Upper lobe of right lung (tissue), 1 donor: ENCODE measurements around the gene MX2. TPM values are rescaled to one million over a fixed set of nuclear protein-coding genes. Genes with fewer than 3 reads are reported as not detected.
"Not testable (repeated sequence)": the region's sequence is repeated elsewhere in the genome, so short reads cannot be mapped to it uniquely, and the experiment has no call there.

Source experiments
- ATAC-seq: fragments of 200-7000 bp; cut with Tn5 transposase; one replicate; pipeline ENCODE4 v1.9.1; 2020; ENCODE audit warnings: mild to moderate bottlenecking, moderate library complexity
- DNase-seq: peaks from one replicate; pipeline ENCODE4 v3.0.0-alpha.2; 2020
- H3K27ac ChIP-seq: fragments of 200-600 bp; one replicate; pipeline ENCODE4 v1.8.0; 2022
- H3K27me3 ChIP-seq: fragments of 200-600 bp; one replicate; pipeline ENCODE4 v1.8.0; 2022; ENCODE audit warnings: mild to moderate bottlenecking
- H3K36me3 ChIP-seq: fragments of 200-600 bp; one replicate; pipeline ENCODE4 v1.8.0; 2022
- H3K4me1 ChIP-seq: fragments of 200-600 bp; one replicate; pipeline ENCODE4 v1.8.0; 2022
- H3K4me3 ChIP-seq: fragments of 200-600 bp; one replicate; pipeline ENCODE4 v1.8.0; 2022; ENCODE audit warnings: mild to moderate bottlenecking
- H3K9me3 ChIP-seq: fragments of 200-600 bp; one replicate; pipeline ENCODE4 v1.8.0; 2022
- intact Hi-C: fragments of 100-400 bp; cut with DNase I; formaldehyde crosslinking; loops from one replicate; pipeline ENCODE4 v1.11.0; 2022
- total RNA-seq: library from RNA; stranded (reverse); fragmentation: NEBNext Ultra II Directional; extraction: Animal tissue kit (Norgen Biotek cat#: 25700); gene quantifications from one replicate; pipeline ENCODE4 v1.2.1, GENCODE V29; 2021
- TF ChIP-seq, protein P1 (sequence below): fragments of 200-600 bp; IDR thresholded peaks from one replicate; pipeline ENCODE4 v1.8.0; 2022; ENCODE audit warnings: antibody characterized with exemption
- donor health status: DM: no; HTN: yes; CAD: no; lungs with severe emphysema.

The MX2 gene
- total RNA-seq, 1 donor from 2014 or later: 23.0 TPM

DNA sequence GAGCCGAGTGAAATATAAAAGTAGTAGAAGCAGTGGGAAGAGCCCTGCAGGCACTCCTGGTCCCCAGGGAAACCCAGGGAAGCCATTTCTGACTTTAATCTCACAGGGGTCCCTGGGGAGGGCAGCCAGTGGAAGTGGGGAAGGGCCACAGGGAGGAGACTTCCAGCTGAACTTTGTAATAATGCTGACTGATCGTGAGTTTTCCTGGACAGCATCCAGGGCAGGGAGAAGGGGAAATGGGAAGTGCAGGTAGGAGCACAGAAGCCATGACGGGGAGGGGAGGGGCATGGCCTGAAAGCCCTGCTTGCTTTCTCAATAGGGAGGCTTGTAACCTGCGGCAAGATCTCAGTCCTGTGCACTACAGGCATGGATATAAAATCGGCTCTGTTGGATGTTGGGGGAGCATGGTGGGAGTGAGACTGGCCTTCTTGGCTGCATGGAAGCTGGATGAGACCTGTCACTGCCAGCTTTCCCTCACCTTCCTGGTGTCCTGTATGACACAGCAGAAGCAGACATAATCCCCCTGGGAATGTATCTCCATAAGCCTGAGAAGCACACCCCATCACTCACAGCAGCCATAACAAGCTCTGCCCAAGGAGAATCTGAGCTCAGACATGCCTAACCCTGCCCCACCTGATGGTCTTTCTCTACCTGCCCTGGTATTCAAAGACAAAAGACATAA is 49.1 kb downstream of the MX2 start:
- no peaks in the 10 kb centered on the region for H3K36me3 ChIP-seq
- TF ChIP-seq, protein P1, sequence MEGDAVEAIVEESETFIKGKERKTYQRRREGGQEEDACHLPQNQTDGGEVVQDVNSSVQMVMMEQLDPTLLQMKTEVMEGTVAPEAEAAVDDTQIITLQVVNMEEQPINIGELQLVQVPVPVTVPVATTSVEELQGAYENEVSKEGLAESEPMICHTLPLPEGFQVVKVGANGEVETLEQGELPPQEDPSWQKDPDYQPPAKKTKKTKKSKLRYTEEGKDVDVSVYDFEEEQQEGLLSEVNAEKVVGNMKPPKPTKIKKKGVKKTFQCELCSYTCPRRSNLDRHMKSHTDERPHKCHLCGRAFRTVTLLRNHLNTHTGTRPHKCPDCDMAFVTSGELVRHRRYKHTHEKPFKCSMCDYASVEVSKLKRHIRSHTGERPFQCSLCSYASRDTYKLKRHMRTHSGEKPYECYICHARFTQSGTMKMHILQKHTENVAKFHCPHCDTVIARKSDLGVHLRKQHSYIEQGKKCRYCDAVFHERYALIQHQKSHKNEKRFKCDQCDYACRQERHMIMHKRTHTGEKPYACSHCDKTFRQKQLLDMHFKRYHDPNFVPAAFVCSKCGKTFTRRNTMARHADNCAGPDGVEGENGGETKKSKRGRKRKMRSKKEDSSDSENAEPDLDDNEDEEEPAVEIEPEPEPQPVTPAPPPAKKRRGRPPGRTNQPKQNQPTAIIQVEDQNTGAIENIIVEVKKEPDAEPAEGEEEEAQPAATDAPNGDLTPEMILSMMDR: no peak
- H3K27ac ChIP-seq: no peak overlapping the region
- no peak for DNase-seq
- intact Hi-C loops: no loop called here
- no peak overlapping the region for H3K4me3 ChIP-seq
- no peaks in the 10 kb centered on the region for H3K27me3 ChIP-seq
- no peaks in the 10 kb centered on the region for H3K9me3 ChIP-seq
- ATAC-seq: no peak
- peaks cover 9% of the 10 kb centered on the region for H3K4me1 ChIP-seq

DNA sequence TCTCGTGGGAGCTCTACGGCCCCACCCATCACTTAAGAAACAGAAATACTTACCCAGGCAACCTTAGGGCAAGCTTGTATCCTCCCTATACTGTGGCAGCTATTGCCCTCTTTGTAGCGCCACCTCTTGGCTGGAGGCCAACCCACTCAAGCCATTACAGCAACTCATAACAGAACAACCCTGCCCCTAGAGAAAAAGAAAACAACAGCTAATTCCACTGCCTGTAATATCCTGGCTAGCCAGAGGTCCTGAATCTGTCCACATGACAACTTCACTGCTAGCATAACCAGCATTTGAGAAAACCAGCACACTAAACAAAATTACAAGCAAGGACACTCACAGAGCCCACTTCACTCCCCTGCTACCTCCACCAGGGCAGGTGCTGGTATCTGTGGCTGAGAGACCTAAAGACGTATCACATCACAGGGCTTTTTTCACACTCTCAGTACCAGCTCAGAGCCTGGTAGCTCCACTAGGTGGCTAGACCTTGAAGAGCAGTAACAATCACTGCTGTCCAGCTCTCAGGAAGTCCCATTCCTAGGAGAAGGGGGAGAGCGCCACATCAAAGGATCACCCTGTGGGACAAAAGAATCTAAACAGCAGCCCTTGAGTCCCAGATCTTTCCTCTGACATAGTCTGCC is 49.7 kb downstream of the MX2 start:
- H3K9me3 ChIP-seq: no peaks in the 10 kb centered on the region
- peaks cover 9% of the 10 kb centered on the region for H3K4me1 ChIP-seq
- no peak overlapping the region for H3K4me3 ChIP-seq
- DNase-seq (peak; percentile 88), ATAC-seq (peak; percentile 89)
- no peaks in the 10 kb centered on the region for H3K27me3 ChIP-seq
- no peaks in the 10 kb centered on the region for H3K36me3 ChIP-seq
- TF ChIP-seq, protein P1: peak; percentile 31
- intact Hi-C loops: no loop called here
- no peak overlapping the region for H3K27ac ChIP-seq

DNA sequence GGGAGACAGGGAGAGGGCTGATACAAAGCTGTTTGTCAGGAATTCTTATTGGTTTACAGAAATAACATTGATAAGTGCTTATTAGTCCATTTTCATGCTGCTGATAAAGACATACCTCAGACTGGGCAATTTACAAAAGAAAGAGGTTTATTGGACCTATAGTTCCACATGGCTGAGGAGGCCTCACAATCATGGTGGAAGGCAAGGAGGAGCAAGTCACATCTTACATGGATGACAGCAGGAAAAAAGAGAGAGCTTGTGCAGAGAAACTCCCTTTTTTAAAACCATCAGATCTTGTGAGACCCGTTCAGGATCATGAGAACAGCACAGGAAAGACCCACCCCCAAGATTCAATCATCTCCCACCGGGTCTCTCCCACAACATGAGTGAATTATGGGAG is 55.7 kb downstream of the MX2 start:
- H3K27ac ChIP-seq, H3K9me3 ChIP-seq, H3K4me3 ChIP-seq, intact Hi-C loops, ATAC-seq, H3K36me3 ChIP-seq, DNase-seq, H3K27me3 ChIP-seq: not testable (repeated sequence)
- H3K4me1 ChIP-seq: peaks cover 14% of the 10 kb centered on the region

DNA sequence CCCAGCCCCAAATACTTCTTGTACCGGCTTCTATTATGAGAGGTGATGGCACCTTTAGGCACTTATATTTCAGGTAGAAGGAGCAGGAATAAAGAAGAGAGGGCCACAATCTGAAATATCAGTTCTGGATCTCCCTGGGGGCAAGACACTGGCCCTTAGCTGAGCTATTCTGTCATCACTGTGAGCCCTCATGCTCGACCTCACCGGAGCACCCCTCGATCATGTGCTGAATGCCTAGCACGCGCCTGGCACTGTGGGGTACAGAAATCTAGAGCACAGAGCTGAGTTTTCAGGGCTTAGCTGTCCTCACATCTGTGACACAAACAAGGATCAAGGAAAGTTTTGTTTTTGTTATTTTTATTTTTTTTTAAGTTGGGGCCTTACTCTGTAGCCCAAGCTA is 56.6 kb downstream of the MX2 start:
- no peak overlapping the region for H3K4me3 ChIP-seq
- no peaks in the 10 kb centered on the region for H3K9me3 ChIP-seq
- no peaks in the 10 kb centered on the region for H3K27me3 ChIP-seq
- intact Hi-C loops: no loop called here
- H3K4me1 ChIP-seq: peaks cover 14% of the 10 kb centered on the region
- no peak overlapping the region for H3K27ac ChIP-seq
- DNase-seq: no peak
- TF ChIP-seq, protein P1: no peak
- no peak for ATAC-seq
- H3K36me3 ChIP-seq: no peaks in the 10 kb centered on the region

DNA sequence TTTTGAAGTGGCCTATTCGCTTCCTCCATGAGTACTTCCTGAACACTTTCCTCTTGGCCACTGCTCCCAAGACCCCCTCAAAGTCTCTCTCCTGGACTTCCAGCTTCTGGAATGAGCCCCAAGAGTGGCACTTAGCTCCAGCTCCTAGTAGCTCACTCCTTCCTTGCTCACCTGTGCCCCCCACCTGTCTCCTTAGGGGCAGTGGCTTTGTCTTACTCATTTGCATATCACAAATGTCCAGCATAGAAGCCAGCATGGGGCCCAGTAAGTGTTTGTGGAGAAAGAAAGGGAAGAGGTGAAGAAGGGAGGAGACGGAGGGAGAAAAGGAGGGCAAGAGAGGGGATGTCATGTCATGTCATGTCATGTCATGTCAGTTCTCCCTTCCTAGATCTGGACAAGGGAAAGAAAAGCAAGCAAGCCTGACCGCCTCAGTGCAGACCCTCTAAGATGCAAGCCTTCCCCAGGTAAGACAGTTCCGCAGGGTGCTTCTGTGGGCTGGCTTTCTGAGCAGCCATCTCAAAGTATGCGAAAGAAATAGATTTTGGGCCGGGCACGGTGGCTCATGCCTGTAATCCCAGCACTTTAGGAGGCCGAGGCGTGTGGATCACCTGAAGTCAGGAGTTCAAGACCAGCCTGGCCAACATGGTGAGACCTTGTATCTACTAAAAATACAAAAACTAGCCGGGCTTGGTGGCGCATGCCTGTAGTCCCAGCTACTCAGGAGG is 57.3 kb downstream of the MX2 start:
- Histone ChIP-seq H3K36me3 (no peaks in the 10 kb centered on the region), H3K27ac (peak overlapping the region; percentile 93), H3K27me3 (no peaks in the 10 kb centered on the region), H3K4me1 (peaks cover 14% of the 10 kb centered on the region), H3K9me3 (no peaks in the 10 kb centered on the region), H3K4me3 (no peak overlapping the region)
- ATAC-seq (no peak), DNase-seq (no peak)
- TF ChIP-seq, protein P1: no peak
- intact Hi-C loops: no loop called here
